Measurements from ENCODE around the gene ASB10. TPM values are rescaled to one million over a fixed set of nuclear protein-coding genes. Genes with fewer than 3 reads are reported as not detected.

The ASB10 gene, protein sequence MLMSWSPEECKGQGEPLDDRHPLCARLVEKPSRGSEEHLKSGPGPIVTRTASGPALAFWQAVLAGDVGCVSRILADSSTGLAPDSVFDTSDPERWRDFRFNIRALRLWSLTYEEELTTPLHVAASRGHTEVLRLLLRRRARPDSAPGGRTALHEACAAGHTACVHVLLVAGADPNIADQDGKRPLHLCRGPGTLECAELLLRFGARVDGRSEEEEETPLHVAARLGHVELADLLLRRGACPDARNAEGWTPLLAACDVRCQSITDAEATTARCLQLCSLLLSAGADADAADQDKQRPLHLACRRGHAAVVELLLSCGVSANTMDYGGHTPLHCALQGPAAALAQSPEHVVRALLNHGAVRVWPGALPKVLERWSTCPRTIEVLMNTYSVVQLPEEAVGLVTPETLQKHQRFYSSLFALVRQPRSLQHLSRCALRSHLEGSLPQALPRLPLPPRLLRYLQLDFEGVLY
- total RNA-seq, result not detected
- polyA plus RNA-seq, result not detected

DNA sequence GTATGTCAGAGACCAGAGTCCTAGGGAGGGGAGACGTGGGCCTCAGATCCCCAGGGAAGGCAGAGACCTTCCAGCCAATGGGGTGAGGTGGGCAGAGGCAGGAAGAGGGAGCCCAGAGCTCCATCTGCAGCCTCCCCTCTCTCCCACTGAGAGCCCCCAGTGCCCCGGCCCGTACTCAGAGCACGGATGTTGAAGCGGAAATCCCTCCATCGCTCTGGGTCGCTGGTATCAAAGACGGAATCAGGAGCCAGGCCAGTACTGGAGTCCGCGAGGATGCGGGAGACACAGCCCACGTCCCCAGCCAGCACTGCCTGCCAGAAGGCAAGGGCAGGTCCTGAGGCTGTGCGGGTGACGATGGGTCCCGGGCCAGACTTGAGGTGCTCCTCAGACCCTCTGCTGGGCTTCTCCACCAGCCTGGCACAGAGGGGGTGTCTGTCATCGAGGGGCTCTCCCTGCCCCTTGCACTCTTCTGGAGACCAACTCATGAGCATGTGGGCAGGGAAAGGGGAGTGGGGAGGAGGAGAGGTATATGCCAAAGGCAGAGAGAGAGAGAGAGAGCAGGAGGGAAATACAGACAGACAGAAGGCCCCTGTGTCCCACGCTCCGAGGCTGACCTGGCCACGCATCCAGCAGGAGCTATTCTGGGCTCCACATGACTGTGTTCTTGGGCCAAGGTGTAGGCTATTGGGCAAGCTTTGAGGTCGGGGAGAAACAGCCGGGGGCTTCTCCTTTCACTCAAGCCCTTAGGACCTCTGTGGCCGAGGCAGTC is at the start of gene ASB10:
Gene ASB10, minus strand, starts transcription at position 611 of the 769 bp plus-strand sequence. Its CDS starts 120 bp downstream, at position 491.
- TF ChIP-seq EP300 (IDR thresholded peaks at IDR 0.05), result no peak
- TF ChIP-seq POLR2A (IDR thresholded peaks at IDR 0.05), result no peak
- no peak for TF ChIP-seq POLR2AphosphoS5 (IDR thresholded peaks at IDR 0.05)
- TF ChIP-seq, protein P1, sequence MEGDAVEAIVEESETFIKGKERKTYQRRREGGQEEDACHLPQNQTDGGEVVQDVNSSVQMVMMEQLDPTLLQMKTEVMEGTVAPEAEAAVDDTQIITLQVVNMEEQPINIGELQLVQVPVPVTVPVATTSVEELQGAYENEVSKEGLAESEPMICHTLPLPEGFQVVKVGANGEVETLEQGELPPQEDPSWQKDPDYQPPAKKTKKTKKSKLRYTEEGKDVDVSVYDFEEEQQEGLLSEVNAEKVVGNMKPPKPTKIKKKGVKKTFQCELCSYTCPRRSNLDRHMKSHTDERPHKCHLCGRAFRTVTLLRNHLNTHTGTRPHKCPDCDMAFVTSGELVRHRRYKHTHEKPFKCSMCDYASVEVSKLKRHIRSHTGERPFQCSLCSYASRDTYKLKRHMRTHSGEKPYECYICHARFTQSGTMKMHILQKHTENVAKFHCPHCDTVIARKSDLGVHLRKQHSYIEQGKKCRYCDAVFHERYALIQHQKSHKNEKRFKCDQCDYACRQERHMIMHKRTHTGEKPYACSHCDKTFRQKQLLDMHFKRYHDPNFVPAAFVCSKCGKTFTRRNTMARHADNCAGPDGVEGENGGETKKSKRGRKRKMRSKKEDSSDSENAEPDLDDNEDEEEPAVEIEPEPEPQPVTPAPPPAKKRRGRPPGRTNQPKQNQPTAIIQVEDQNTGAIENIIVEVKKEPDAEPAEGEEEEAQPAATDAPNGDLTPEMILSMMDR (IDR thresholded peaks at IDR 0.05), result no peak
- no peak for DNase-seq
- H3K4me1 ChIP-seq, result no peaks in the 10 kb centered on the region
- H3K27me3 ChIP-seq, result no peaks in the 10 kb centered on the region
- no peaks in the 10 kb centered on the region for H3K9me3 ChIP-seq
- H3K4me3 ChIP-seq, result no peak within 1 kb of the TSS
- H3K27ac ChIP-seq, result no peak within 1 kb of the TSS
- WGBS, 2 donors, result 85 to 86% methylated on average over 22 of the region's 22 CpGs
- intact Hi-C loops (cut with DNase I), result no loop called here
- H3K36me3 ChIP-seq, result no peaks in the 10 kb centered on the region

DNA sequence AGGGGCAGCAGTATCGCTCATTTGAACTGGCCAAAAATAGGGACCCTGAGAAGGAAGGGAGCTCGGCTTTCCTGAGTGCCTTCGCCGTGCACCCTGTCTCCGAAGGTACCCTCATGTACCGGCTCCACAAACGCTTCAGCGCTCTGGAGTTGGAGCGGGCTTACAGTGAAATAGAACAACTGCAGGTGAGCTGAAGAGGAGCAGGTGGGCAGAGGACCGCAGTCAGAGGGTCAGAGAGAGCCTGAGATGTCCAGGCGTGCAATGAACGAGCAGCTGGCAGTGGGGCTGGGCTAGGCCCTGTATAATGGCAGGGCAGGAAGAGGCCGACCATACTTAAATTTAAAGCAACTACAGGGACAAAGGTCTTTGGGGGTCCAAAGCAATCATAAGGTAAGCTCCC is 49.4 kb upstream of the ASB10 start:
- H3K27ac ChIP-seq, result no peak overlapping the region
- no peaks in the 10 kb centered on the region for H3K9me3 ChIP-seq
- no peak for DNase-seq
- H3K4me1 ChIP-seq, result peaks cover 0 to 25% (median 20%) of the 10 kb centered on the region in 4 donors
- peaks cover 0 to 66% (median 39%) of the 10 kb centered on the region in 4 donors for H3K36me3 ChIP-seq
- intact Hi-C loops (cut with DNase I), result no loop called here
- WGBS, 2 donors, result 93 to 94% methylated on average over 13 of the region's 13 CpGs
- H3K27me3 ChIP-seq, result no peaks in the 10 kb centered on the region
- TF ChIP-seq EP300 (IDR thresholded peaks at IDR 0.05) (no peak), POLR2AphosphoS5 (IDR thresholded peaks at IDR 0.05) (no peak), POLR2A (IDR thresholded peaks at IDR 0.05) (no peak)
- TF ChIP-seq, protein P1 (IDR thresholded peaks at IDR 0.05), result no peak
- H3K4me3 ChIP-seq, result no peak overlapping the region

DNA sequence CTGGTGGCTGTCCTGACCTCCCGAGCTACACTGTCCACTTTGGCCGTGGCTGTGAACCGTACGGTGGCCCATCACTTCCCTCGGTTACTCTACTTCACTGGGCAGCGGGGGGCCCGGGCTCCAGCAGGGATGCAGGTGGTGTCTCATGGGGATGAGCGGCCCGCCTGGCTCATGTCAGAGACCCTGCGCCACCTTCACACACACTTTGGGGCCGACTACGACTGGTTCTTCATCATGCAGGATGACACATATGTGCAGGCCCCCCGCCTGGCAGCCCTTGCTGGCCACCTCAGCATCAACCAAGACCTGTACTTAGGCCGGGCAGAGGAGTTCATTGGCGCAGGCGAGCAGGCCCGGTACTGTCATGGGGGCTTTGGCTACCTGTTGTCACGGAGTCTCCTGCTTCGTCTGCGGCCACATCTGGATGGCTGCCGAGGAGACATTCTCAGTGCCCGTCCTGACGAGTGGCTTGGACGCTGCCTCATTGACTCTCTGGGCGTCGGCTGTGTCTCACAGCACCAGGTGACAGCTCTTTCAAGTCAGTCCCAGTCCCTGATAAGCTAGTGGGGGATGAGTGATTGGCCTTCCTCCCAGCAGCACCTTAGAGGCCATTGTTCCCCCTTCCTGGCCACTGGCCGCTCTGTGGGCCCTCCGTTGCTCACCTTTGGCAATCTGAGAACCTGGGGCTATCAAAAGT is 48.2 kb upstream of the ASB10 start:
- 94 to 95% methylated on average over 28 of the region's 28 CpGs for WGBS, 2 donors
- intact Hi-C loops (cut with DNase I), result no loop called here
- H3K36me3 ChIP-seq, result peaks cover 0 to 55% (median 32%) of the 10 kb centered on the region in 4 donors
- no peak overlapping the region for H3K4me3 ChIP-seq
- DNase-seq, result peak; percentile 67
- no peak overlapping the region for H3K27ac ChIP-seq
- TF ChIP-seq, protein P1 (IDR thresholded peaks at IDR 0.05), result no peak
- TF ChIP-seq POLR2AphosphoS5 (IDR thresholded peaks at IDR 0.05) (no peak), POLR2A (IDR thresholded peaks at IDR 0.05) (no peak), EP300 (IDR thresholded peaks at IDR 0.05) (no peak)
- peaks cover 0 to 25% (median 21%) of the 10 kb centered on the region in 4 donors for H3K4me1 ChIP-seq
- no peaks in the 10 kb centered on the region for H3K27me3 ChIP-seq
- H3K9me3 ChIP-seq, result no peaks in the 10 kb centered on the region

DNA sequence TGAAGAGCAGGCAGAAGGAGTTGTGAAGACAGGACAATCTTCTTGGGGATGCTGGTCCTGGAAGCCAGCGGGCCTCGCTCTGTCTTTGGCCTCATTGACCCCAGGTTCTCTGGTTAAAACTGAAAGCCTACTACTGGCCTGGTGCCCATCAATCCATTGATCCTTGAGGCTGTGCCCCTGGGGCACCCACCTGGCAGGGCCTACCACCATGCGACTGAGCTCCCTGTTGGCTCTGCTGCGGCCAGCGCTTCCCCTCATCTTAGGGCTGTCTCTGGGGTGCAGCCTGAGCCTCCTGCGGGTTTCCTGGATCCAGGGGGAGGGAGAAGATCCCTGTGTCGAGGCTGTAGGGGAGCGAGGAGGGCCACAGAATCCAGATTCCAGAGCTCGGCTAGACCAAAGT is 46.8 kb upstream of the ASB10 start:
- TF ChIP-seq EP300 (IDR thresholded peaks at IDR 0.05) (no peak), POLR2AphosphoS5 (IDR thresholded peaks at IDR 0.05) (no peak), POLR2A (IDR thresholded peaks at IDR 0.05) (no peak)
- TF ChIP-seq, protein P1 (IDR thresholded peaks at IDR 0.05), result no peak
- Histone ChIP-seq H3K4me3 (no peak overlapping the region), H3K36me3 (peaks cover 0 to 41% (median 21%) of the 10 kb centered on the region in 4 donors), H3K27ac (peak overlapping the region in 3 of 4 donors; percentile 83 to 93 (median 87)), H3K4me1 (peaks cover 0 to 25% (median 21%) of the 10 kb centered on the region in 4 donors), H3K27me3 (no peaks in the 10 kb centered on the region), H3K9me3 (no peaks in the 10 kb centered on the region)
- intact Hi-C loops (cut with DNase I), result no loop called here
- 85 to 89% methylated on average over 9 of the region's 9 CpGs for WGBS, 2 donors
- DNase-seq, result peak; percentile 61

Data from sigmoid colon (tissue), 7 donors.